ENCODE results near the gene ACR. TPM values are rescaled to one million over a fixed set of nuclear protein-coding genes. Genes with fewer than 3 reads are reported as not detected.

Gene ACR
- total and polyA plus RNA-seq, 10 of the 15 experiments (the other 5 are each of a cell fraction or from before 2014, with no cell fraction given): not detected

DNA sequence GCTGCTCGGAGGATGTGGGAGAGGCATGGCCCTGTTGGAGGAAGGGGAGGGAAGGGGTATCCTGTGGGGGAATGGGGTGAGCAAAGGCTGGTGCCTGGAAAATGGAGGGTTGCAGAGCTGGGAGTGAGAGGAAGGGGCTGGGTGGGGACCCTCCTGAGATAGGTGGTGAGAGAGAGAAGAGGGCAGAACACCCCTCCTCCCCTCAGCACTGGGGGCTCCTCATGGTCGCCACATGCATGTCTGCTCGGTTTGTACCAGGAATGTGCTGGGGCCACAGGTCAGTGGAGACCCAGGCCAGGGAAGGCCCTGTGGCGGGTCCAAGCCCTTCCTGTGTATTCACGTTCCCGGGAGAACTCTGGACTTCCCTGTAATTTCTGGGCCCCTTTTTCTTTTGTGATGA lies 27.8 kb upstream of the ACR start:
- FAIRE-seq: no peak
- ChIA-PET CTCF (no interaction called here), SMC1A (ENCODE audit: uncharacterized antibody, unreplicated experiment) (no interaction called here), RAD21 (ENCODE audit: unreplicated experiment) (no interaction called here), POLR2A (no interaction called here)
- no peaks in the 10 kb centered on the region for H4K20me1 ChIP-seq (ENCODE audit: control insufficient read depth, insufficient read depth)
- H3K27me3 ChIP-seq (replicated peaks in 1 of 2; ENCODE audit: control insufficient read depth in 2 of 2, insufficient read depth in 2 of 2, low read length in 1 of 2): peaks cover 0 to 4% of the 10 kb centered on the region in 2 experiments; a peak in 2 of 4 replicates
- no peak overlapping the region for H3K4me3 ChIP-seq
- no peak overlapping the region for H3K27ac ChIP-seq (ENCODE audit: control insufficient read depth, insufficient read depth)
- no peaks in the 10 kb centered on the region for H3K36me3 ChIP-seq (ENCODE audit: control insufficient read depth in 2 of 2, insufficient read depth in 2 of 2, low read length in 1 of 2)
- no TSS peak for BruUV-seq (replicated peaks)
- no peak for DNase-seq (ENCODE audit: low read depth, low spot score)
- H3K4me2 ChIP-seq (ENCODE audit: control insufficient read depth, insufficient read depth): no peak overlapping the region
- TF ChIP-seq NFXL1 (IDR thresholded peaks at IDR 0.05; ENCODE audit: borderline replicate concordance): no peak
- TF ChIP-seq, protein P1, sequence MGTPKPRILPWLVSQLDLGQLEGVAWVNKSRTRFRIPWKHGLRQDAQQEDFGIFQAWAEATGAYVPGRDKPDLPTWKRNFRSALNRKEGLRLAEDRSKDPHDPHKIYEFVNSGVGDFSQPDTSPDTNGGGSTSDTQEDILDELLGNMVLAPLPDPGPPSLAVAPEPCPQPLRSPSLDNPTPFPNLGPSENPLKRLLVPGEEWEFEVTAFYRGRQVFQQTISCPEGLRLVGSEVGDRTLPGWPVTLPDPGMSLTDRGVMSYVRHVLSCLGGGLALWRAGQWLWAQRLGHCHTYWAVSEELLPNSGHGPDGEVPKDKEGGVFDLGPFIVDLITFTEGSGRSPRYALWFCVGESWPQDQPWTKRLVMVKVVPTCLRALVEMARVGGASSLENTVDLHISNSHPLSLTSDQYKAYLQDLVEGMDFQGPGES (IDR thresholded peaks at IDR 0.05): no peak
- TF ChIP-seq REST (IDR thresholded peaks at IDR 0.05; ENCODE audit: low read depth, low read length): no peak
- TF ChIP-seq MYB (IDR thresholded peaks at IDR 0.05; ENCODE audit: borderline replicate concordance, low read depth, low read length): no peak
- TF ChIP-seq, protein P2, sequence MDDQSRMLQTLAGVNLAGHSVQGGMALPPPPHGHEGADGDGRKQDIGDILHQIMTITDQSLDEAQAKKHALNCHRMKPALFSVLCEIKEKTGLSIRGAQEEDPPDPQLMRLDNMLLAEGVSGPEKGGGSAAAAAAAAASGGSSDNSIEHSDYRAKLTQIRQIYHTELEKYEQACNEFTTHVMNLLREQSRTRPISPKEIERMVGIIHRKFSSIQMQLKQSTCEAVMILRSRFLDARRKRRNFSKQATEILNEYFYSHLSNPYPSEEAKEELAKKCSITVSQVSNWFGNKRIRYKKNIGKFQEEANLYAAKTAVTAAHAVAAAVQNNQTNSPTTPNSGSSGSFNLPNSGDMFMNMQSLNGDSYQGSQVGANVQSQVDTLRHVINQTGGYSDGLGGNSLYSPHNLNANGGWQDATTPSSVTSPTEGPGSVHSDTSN (IDR thresholded peaks at IDR 0.05; ENCODE audit: insufficient replicate concordance, low read depth, low read length): no peak
- TF ChIP-seq ATF7 (IDR thresholded peaks at IDR 0.05; ENCODE audit: low read depth): no peak
- no peak for TF ChIP-seq BCL11A (IDR thresholded peaks at IDR 0.05; ENCODE audit: low read depth, low read length)
- TF ChIP-seq ZNF217 (IDR thresholded peaks at IDR 0.05): no peak
- TF ChIP-seq ETV6 (conservative IDR thresholded peaks at IDR 0.05 in 1 of 2, IDR thresholded peaks at IDR 0.05 in 1 of 2; ENCODE audit: borderline replicate concordance in 1 of 2, low read depth in 1 of 2): no peak
- TF ChIP-seq, protein P3, sequence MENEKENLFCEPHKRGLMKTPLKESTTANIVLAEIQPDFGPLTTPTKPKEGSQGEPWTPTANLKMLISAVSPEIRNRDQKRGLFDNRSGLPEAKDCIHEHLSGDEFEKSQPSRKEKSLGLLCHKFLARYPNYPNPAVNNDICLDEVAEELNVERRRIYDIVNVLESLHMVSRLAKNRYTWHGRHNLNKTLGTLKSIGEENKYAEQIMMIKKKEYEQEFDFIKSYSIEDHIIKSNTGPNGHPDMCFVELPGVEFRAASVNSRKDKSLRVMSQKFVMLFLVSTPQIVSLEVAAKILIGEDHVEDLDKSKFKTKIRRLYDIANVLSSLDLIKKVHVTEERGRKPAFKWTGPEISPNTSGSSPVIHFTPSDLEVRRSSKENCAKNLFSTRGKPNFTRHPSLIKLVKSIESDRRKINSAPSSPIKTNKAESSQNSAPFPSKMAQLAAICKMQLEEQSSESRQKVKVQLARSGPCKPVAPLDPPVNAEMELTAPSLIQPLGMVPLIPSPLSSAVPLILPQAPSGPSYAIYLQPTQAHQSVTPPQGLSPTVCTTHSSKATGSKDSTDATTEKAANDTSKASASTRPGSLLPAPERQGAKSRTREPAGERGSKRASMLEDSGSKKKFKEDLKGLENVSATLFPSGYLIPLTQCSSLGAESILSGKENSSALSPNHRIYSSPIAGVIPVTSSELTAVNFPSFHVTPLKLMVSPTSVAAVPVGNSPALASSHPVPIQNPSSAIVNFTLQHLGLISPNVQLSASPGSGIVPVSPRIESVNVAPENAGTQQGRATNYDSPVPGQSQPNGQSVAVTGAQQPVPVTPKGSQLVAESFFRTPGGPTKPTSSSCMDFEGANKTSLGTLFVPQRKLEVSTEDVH (IDR thresholded peaks at IDR 0.05; ENCODE audit: low read depth, partially characterized antibody): no peak
- no peak for TF ChIP-seq SMAD1 (IDR thresholded peaks at IDR 0.05; ENCODE audit: low read depth, partially characterized antibody)
- no peak for TF ChIP-seq WRNIP1 (IDR thresholded peaks at IDR 0.05; ENCODE audit: borderline replicate concordance, low read depth, low read length)
- no peak for TF ChIP-seq POU2F2 (IDR thresholded peaks at IDR 0.05; ENCODE audit: borderline replicate concordance, low read depth, low read length)
- TF ChIP-seq PAX8 (IDR thresholded peaks at IDR 0.05): no peak
- H3K79me2 ChIP-seq (ENCODE audit: control insufficient read depth, insufficient read depth, low read length): no peaks in the 10 kb centered on the region
- ATAC-seq: no peak
- H3K9ac ChIP-seq (ENCODE audit: control insufficient read depth, insufficient read depth, low read length): no peak overlapping the region
- in situ Hi-C loops (cut with MboI): no loop called here
- intact Hi-C loops (cut with micrococcal nuclease; ENCODE audit: unreplicated experiment): no loop called here
- WGBS (ENCODE audit: insufficient coverage, insufficient replicate concordance, low lambda C conversion rate, missing lambda C conversion rate): 15% methylated on average over 4 of the region's 6 CpGs
- H3K4me1 ChIP-seq (ENCODE audit: control insufficient read depth, insufficient read depth, low read length): no peaks in the 10 kb centered on the region
- H3K9me3 ChIP-seq (replicated peaks; ENCODE audit: control insufficient read depth, insufficient read depth, low read length): no peaks in the 10 kb centered on the region
- no peak overlapping the region for H2AFZ ChIP-seq (ENCODE audit: control insufficient read depth, low read depth, low read length)
